ENCODE results near the gene PDCD4. TPM values are rescaled to one million over a fixed set of nuclear protein-coding genes. Genes with fewer than 3 reads are reported as not detected.

The PDCD4 gene
- total RNA-seq, 1 experiment from 2014 or later = 63.0 TPM

- H3K27ac ChIP-seq (ENCODE audit: low read depth, low read length) = no peak overlapping the region
- DNase-seq (ENCODE audit: low read depth, low spot score) (no peak), ATAC-seq (no peak)
- ChIA-PET RAD21 (ENCODE audit: low non-redundant PET in 1 of 2, low total read pairs in 2 of 2, uncharacterized antibody in 2 of 2, unreplicated experiment in 2 of 2) (no interaction called here), CTCF (no interaction called here), POLR2A (no interaction called here)
- BruUV-seq (replicated peaks) = no TSS peak
- no peak for TF ChIP-seq MAX (IDR thresholded peaks at IDR 0.05)
- TF ChIP-seq, protein P1, sequence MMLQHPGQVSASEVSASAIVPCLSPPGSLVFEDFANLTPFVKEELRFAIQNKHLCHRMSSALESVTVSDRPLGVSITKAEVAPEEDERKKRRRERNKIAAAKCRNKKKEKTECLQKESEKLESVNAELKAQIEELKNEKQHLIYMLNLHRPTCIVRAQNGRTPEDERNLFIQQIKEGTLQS (IDR thresholded peaks at IDR 0.05) = no peak
- no peaks in the 10 kb centered on the region for H3K36me3 ChIP-seq (ENCODE audit: control insufficient read depth in 1 of 2, insufficient read depth in 2 of 2, low read length in 2 of 2)
- H3K9ac ChIP-seq (ENCODE audit: low read length) = no peak overlapping the region
- H3K27me3 ChIP-seq (ENCODE audit: insufficient read depth, low read length) = no peaks in the 10 kb centered on the region
- H2AFZ ChIP-seq (ENCODE audit: low read depth, low read length, poor library complexity, severe bottlenecking) = no peak overlapping the region
- H3K9me2 ChIP-seq (ENCODE audit: insufficient read depth) = no peaks in the 10 kb centered on the region
- H3K4me2 ChIP-seq (ENCODE audit: low read length) = no peak overlapping the region
- no peaks in the 10 kb centered on the region for H4K20me1 ChIP-seq (ENCODE audit: insufficient read depth)
- intact Hi-C loops (cut with micrococcal nuclease) = no loop called here
- no peak overlapping the region for H3K4me3 ChIP-seq (replicated peaks in 1 of 2; ENCODE audit: low read depth in 1 of 2, low read length in 2 of 2)
- H3K79me2 ChIP-seq (ENCODE audit: insufficient read depth, low read length) = no peaks in the 10 kb centered on the region
- H3K4me1 ChIP-seq (ENCODE audit: control insufficient read depth in 1 of 2, insufficient read depth in 2 of 2, low read length in 2 of 2) = peaks cover 11 to 20% of the 10 kb centered on the region in 2 experiments
- no peaks in the 10 kb centered on the region for H3K9me3 ChIP-seq (ENCODE audit: control insufficient read depth in 1 of 2, insufficient read depth in 1 of 2, low read depth in 1 of 2, low read length in 2 of 2)
These were observed 9.6 kb upstream of the PDCD4 start for GRCh38 chr10:110861930-110862649.

- Histone ChIP-seq H3K9me3 (ENCODE audit: control insufficient read depth in 1 of 2, insufficient read depth in 1 of 2, low read depth in 1 of 2, low read length in 2 of 2) (no peaks in the 10 kb centered on the region), H3K36me3 (ENCODE audit: control insufficient read depth in 1 of 2, insufficient read depth in 2 of 2, low read length in 2 of 2) (no peaks in the 10 kb centered on the region), H3K9me2 (ENCODE audit: insufficient read depth) (no peaks in the 10 kb centered on the region), H3K4me3 (replicated peaks in 1 of 2; ENCODE audit: low read depth in 1 of 2, low read length in 2 of 2) (no peak overlapping the region), H4K20me1 (ENCODE audit: insufficient read depth) (no peaks in the 10 kb centered on the region), H3K27ac (ENCODE audit: low read depth, low read length) (no peak overlapping the region), H3K9ac (ENCODE audit: low read length) (no peak overlapping the region), H3K79me2 (ENCODE audit: insufficient read depth, low read length) (no peaks in the 10 kb centered on the region), H3K4me1 (ENCODE audit: control insufficient read depth in 1 of 2, insufficient read depth in 2 of 2, low read length in 2 of 2) (peaks cover 11 to 20% of the 10 kb centered on the region in 2 experiments), H3K4me2 (ENCODE audit: low read length) (no peak overlapping the region), H3K27me3 (ENCODE audit: insufficient read depth, low read length) (no peaks in the 10 kb centered on the region), H2AFZ (ENCODE audit: low read depth, low read length, poor library complexity, severe bottlenecking) (no peak overlapping the region)
- intact Hi-C loops (cut with micrococcal nuclease) = no loop called here
- ATAC-seq (no peak), DNase-seq (ENCODE audit: low read depth, low spot score) (no peak)
- ChIA-PET POLR2A (no interaction called here), CTCF (no interaction called here), RAD21 (ENCODE audit: low non-redundant PET in 1 of 2, low total read pairs in 2 of 2, uncharacterized antibody in 2 of 2, unreplicated experiment in 2 of 2) (no interaction called here)
- no peak for TF ChIP-seq SP1 (IDR thresholded peaks at IDR 0.05; ENCODE audit: low read depth)
- TF ChIP-seq ZBTB33 (IDR thresholded peaks at IDR 0.05; ENCODE audit: extremely low read depth, insufficient replicate concordance, low read length) = no peak
- TF ChIP-seq SRF (IDR thresholded peaks at IDR 0.05; ENCODE audit: low read depth) = no peak
- TF ChIP-seq JUND (IDR thresholded peaks at IDR 0.05) = no peak
- TF ChIP-seq RAD21 (IDR thresholded peaks at IDR 0.05; ENCODE audit: low read depth) = no peak
- TF ChIP-seq, protein P2, sequence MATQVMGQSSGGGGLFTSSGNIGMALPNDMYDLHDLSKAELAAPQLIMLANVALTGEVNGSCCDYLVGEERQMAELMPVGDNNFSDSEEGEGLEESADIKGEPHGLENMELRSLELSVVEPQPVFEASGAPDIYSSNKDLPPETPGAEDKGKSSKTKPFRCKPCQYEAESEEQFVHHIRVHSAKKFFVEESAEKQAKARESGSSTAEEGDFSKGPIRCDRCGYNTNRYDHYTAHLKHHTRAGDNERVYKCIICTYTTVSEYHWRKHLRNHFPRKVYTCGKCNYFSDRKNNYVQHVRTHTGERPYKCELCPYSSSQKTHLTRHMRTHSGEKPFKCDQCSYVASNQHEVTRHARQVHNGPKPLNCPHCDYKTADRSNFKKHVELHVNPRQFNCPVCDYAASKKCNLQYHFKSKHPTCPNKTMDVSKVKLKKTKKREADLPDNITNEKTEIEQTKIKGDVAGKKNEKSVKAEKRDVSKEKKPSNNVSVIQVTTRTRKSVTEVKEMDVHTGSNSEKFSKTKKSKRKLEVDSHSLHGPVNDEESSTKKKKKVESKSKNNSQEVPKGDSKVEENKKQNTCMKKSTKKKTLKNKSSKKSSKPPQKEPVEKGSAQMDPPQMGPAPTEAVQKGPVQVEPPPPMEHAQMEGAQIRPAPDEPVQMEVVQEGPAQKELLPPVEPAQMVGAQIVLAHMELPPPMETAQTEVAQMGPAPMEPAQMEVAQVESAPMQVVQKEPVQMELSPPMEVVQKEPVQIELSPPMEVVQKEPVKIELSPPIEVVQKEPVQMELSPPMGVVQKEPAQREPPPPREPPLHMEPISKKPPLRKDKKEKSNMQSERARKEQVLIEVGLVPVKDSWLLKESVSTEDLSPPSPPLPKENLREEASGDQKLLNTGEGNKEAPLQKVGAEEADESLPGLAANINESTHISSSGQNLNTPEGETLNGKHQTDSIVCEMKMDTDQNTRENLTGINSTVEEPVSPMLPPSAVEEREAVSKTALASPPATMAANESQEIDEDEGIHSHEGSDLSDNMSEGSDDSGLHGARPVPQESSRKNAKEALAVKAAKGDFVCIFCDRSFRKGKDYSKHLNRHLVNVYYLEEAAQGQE (IDR thresholded peaks at IDR 0.05; ENCODE audit: low read depth) = no peak
- TF ChIP-seq TCF7L2 (IDR thresholded peaks at IDR 0.05; ENCODE audit: borderline replicate concordance, extremely low read depth, insufficient read depth, insufficient read length) = no peak
- no peak for TF ChIP-seq CEBPB (IDR thresholded peaks at IDR 0.05; ENCODE audit: low read depth)
- TF ChIP-seq EZH2phosphoT487 (IDR thresholded peaks at IDR 0.05; ENCODE audit: borderline replicate concordance) = no peak
- TF ChIP-seq EZH2 (IDR thresholded peaks at IDR 0.05) = no peak
- no peak for TF ChIP-seq EGR1 (IDR thresholded peaks at IDR 0.05; ENCODE audit: low read depth)
- no peak for TF ChIP-seq ELF1 (IDR thresholded peaks at IDR 0.05; ENCODE audit: borderline replicate concordance, low read depth)
- TF ChIP-seq ZNF274 (IDR thresholded peaks at IDR 0.05; ENCODE audit: low read depth, low read length) = no peak
- BruUV-seq (replicated peaks) = no TSS peak
These were observed 8.8 kb upstream of the PDCD4 start for GRCh38 chr10:110862961-110863360.

Measured in HCT116 (cell line).